Measurements from ENCODE around the gene SCAF1.
A peak's percentile ranks its signal among the peaks of the same experiment; 100 is the strongest.
"Not testable (repeated sequence)": the region's sequence is repeated elsewhere in the genome, so short reads cannot be mapped to it uniquely, and the experiment has no call there.

SCAF1 gene

GRCh38 chr19:49631014-49631588, 10.9 kb upstream of the SCAF1 start:
- ATAC-seq (replicated peaks) (no peak), DNase-seq (no peak)
- Mint-ChIP-seq H3K9me3 (no peaks in the 10 kb centered on the region), H3K4me1 (ENCODE audit: low read depth in 2 of 2) (peaks cover 0 to 8% of the 10 kb centered on the region in 2 donors), H3K27ac (peak overlapping the region; percentile 1 to 16), H3K27me3 (no peaks in the 10 kb centered on the region), H3K36me3 (ENCODE audit: insufficient read depth) (peaks cover 24% of the 10 kb centered on the region), H3K4me3 (no peak overlapping the region)

GRCh38 chr19:49631610-49632192, 10.3 kb upstream of the SCAF1 start:
- ATAC-seq (replicated peaks) (no peak), DNase-seq (no peak)
- Mint-ChIP-seq H3K4me1 (ENCODE audit: low read depth in 2 of 2) (peaks cover 0 to 8% of the 10 kb centered on the region in 2 donors), H3K27ac (peak overlapping the region in 1 of 2 donors; percentile 1), H3K9me3 (no peaks in the 10 kb centered on the region), H3K27me3 (no peaks in the 10 kb centered on the region), H3K4me3 (no peak overlapping the region), H3K36me3 (ENCODE audit: insufficient read depth) (peaks cover 19% of the 10 kb centered on the region)

GRCh38 chr19:49632576-49632975, 9.4 kb upstream of the SCAF1 start:
- Mint-ChIP-seq H3K27ac (no peak overlapping the region), H3K27me3 (no peaks in the 10 kb centered on the region), H3K4me1 (ENCODE audit: low read depth in 2 of 2) (peaks cover under 1 to 8% of the 10 kb centered on the region in 2 donors), H3K9me3 (no peaks in the 10 kb centered on the region), H3K4me3 (no peak overlapping the region), H3K36me3 (ENCODE audit: insufficient read depth) (peaks cover 14% of the 10 kb centered on the region)
- DNase-seq (no peak), ATAC-seq (replicated peaks) (no peak)

GRCh38 chr19:49633273-49633672, 8.7 kb upstream of the SCAF1 start:
- H3K27ac Mint-ChIP-seq; DNase-seq; ATAC-seq (replicated peaks); H3K9me3 Mint-ChIP-seq; H3K4me3 Mint-ChIP-seq; H3K27me3 Mint-ChIP-seq: not testable (repeated sequence)
- peaks cover 14% of the 10 kb centered on the region for H3K36me3 Mint-ChIP-seq (ENCODE audit: insufficient read depth)
- H3K4me1 Mint-ChIP-seq (ENCODE audit: low read depth in 2 of 2): peaks cover 7 to 12% of the 10 kb centered on the region in 2 donors

GRCh38 chr19:49635530-49636232, 6.3 kb upstream of the SCAF1 start:
- Mint-ChIP-seq H3K27me3 (no peaks in the 10 kb centered on the region), H3K4me3 (no peak overlapping the region), H3K36me3 (ENCODE audit: insufficient read depth) (peaks cover 24% of the 10 kb centered on the region), H3K9me3 (no peaks in the 10 kb centered on the region), H3K4me1 (ENCODE audit: low read depth in 2 of 2) (peaks cover 24 to 25% of the 10 kb centered on the region in 2 donors), H3K27ac (peak overlapping the region in 1 of 2 donors; percentile 87)
- ATAC-seq (replicated peaks) (no peak), DNase-seq (no peak)

GRCh38 chr19:49636233-49636932, 5.6 kb upstream of the SCAF1 start:
- no peak for ATAC-seq (replicated peaks)
- DNase-seq: no peak
- no peaks in the 10 kb centered on the region for H3K27me3 Mint-ChIP-seq
- peaks cover 25% of the 10 kb centered on the region for H3K36me3 Mint-ChIP-seq (ENCODE audit: insufficient read depth)
- H3K4me1 Mint-ChIP-seq (ENCODE audit: low read depth in 2 of 2): peaks cover 28 to 30% of the 10 kb centered on the region in 2 donors
- no peak overlapping the region for H3K4me3 Mint-ChIP-seq
- H3K27ac Mint-ChIP-seq: peak overlapping the region in 1 of 2 donors; percentile 87
- no peaks in the 10 kb centered on the region for H3K9me3 Mint-ChIP-seq

- Mint-ChIP-seq H3K27me3 (no peaks in the 10 kb centered on the region), H3K9me3 (no peaks in the 10 kb centered on the region), H3K27ac (peak overlapping the region; percentile 84 to 98), H3K36me3 (ENCODE audit: insufficient read depth) (peaks cover 27% of the 10 kb centered on the region), H3K4me1 (ENCODE audit: low read depth in 2 of 2) (peaks cover 40% of the 10 kb centered on the region in 2 donors), H3K4me3 (peak overlapping the region; percentile 97 to 99)
- ATAC-seq (replicated peaks) (no peak), DNase-seq (no peak)
Measured at GRCh38 chr19:49637821-49638738, 3.9 kb upstream of the SCAF1 start.

- Mint-ChIP-seq H3K4me1 (ENCODE audit: low read depth in 2 of 2) (peaks cover 53 to 54% of the 10 kb centered on the region in 2 donors), H3K36me3 (ENCODE audit: insufficient read depth) (peaks cover 33% of the 10 kb centered on the region), H3K9me3 (no peaks in the 10 kb centered on the region), H3K4me3 (peak overlapping the region; percentile 97 to 99), H3K27ac (peak overlapping the region; percentile 97 to 98), H3K27me3 (no peaks in the 10 kb centered on the region)
- ATAC-seq (replicated peaks) (no peak), DNase-seq (no peak)
Measured at GRCh38 chr19:49639401-49640112, 2.5 kb upstream of the SCAF1 start.

GRCh38 chr19:49640113-49640898, 1.7 kb upstream of the SCAF1 start, which contains the start of gene RRAS:
RRAS (minus strand) TSS chr19:49640143; CDS start chr19:49640098, 45 bp downstream.
- Mint-ChIP-seq H3K4me3 (peak within 1 kb of the TSS; percentile 97 to 99), H3K4me1 (ENCODE audit: low read depth in 2 of 2) (peaks cover 55 to 58% of the 10 kb centered on the region in 2 donors), H3K36me3 (ENCODE audit: insufficient read depth) (peaks cover 32% of the 10 kb centered on the region), H3K9me3 (no peaks in the 10 kb centered on the region), H3K27ac (peak within 1 kb of the TSS; percentile 97 to 98), H3K27me3 (no peaks in the 10 kb centered on the region)
- DNase-seq (peak; percentile 99 to 100 (median 99)), ATAC-seq (replicated peaks) (peak; percentile 66)

GRCh38 chr19:49642492-49643035, 555 bp downstream of the SCAF1 start:
- Mint-ChIP-seq H3K36me3 (ENCODE audit: insufficient read depth) (peaks cover 36% of the 10 kb centered on the region), H3K4me3 (peak overlapping the region; percentile 97 to 99), H3K4me1 (ENCODE audit: low read depth in 2 of 2) (peaks cover 57 to 58% of the 10 kb centered on the region in 2 donors), H3K27ac (peak overlapping the region; percentile 97 to 98), H3K27me3 (no peaks in the 10 kb centered on the region), H3K9me3 (no peaks in the 10 kb centered on the region)
- ATAC-seq (replicated peaks): no peak
- DNase-seq: no peak

GRCh38 chr19:49643466-49643865, 1.5 kb downstream of the SCAF1 start:
- Mint-ChIP-seq H3K4me3 (peak overlapping the region; percentile 97 to 99), H3K27me3 (no peaks in the 10 kb centered on the region), H3K9me3 (no peaks in the 10 kb centered on the region), H3K27ac (peak overlapping the region; percentile 97 to 98), H3K36me3 (ENCODE audit: insufficient read depth) (peaks cover 37% of the 10 kb centered on the region), H3K4me1 (ENCODE audit: low read depth in 2 of 2) (peaks cover 49 to 52% of the 10 kb centered on the region in 2 donors)
- DNase-seq (no peak), ATAC-seq (replicated peaks) (no peak)

All from effector memory CD8-positive, alpha-beta T cell (primary cell).